K562 treated with DMSO at 1 percent for 24 hours (cell line): ENCODE results near the gene PYGM. TPM values are rescaled to one million over a fixed set of nuclear protein-coding genes. Genes with fewer than 3 reads are reported as not detected.

ENCODE experiments used
- total RNA-seq: library from RNA; unstranded; fragments of 300-600 nt; gene quantifications from 2 replicates; pipeline ENCODE4 v1.2.3, GENCODE V29; 2022; ENCODE audit warnings: low read depth; ENCODE audit not compliant: insufficient read depth

Gene PYGM
- 3.0 and 3.3 TPM in 2 replicates for total RNA-seq

GRCh38 chr11:64759722-64760719 lies at the start of gene PYGM:
Gene PYGM, minus strand, starts transcription at chr11:64759974. Its CDS starts 76 bp downstream, at chr11:64759898.

GRCh38 chr11:64803158-64803845 lies 43.5 kb upstream of the PYGM start, which contains the start of gene MAP4K2:
Gene MAP4K2, minus strand, starts transcription at chr11:64803214. Its CDS starts 65 bp downstream, at chr11:64803149.

GRCh38 chr11:64778473-64779298 lies 18.9 kb upstream of the PYGM start, which contains the start of gene SF1:
Gene SF1, minus strand, starts transcription at chr11:64778542. Its CDS starts 150 bp downstream, at chr11:64778392.

GRCh38 chr11:64743591-64744543 lies 15.9 kb downstream of the PYGM start, which contains the start of gene RASGRP2:
Gene RASGRP2, minus strand, starts transcription at chr11:64744142. Its CDS starts 1,276 bp downstream, at chr11:64742866.

GRCh38 chr11:64723117-64723906 lies 36.5 kb downstream of the PYGM start, which contains the start of gene NRXN2:
Gene NRXN2, minus strand, starts transcription at chr11:64723197. Its CDS starts 9,498 bp downstream, at chr11:64713699.

Other genes with a start within 250 kb of the PYGM start
- gene SLC22A11, start 204.0 kb downstream of the PYGM start, total RNA-seq = 0.24 TPM in 1 of 2 replicates, not detected in the other
- gene SLC22A12, start 168.8 kb downstream of the PYGM start, total RNA-seq = not detected in 2 replicates
- 0.12 TPM in 1 of 2 replicates, not detected in the other for gene NRXN2, start 36.8 kb downstream of the PYGM start, total RNA-seq
- gene RASGRP2, start 15.8 kb downstream of the PYGM start, total RNA-seq = 4.1 and 9.6 TPM in 2 replicates
- gene SF1, start 18.6 kb upstream of the PYGM start, total RNA-seq = 112 and 115 TPM in 2 replicates
- 14.9 and 18.6 TPM in 2 replicates for gene MAP4K2, start 43.2 kb upstream of the PYGM start, total RNA-seq
- 49.6 and 56.7 TPM in 2 replicates for gene MEN1, start 50.6 kb upstream of the PYGM start, total RNA-seq
- 8.8 and 8.9 TPM in 2 replicates for gene CDC42BPG, start 84.7 kb upstream of the PYGM start, total RNA-seq
- 69.7 and 74.6 TPM in 2 replicates for gene EHD1, start 118.6 kb upstream of the PYGM start, total RNA-seq
- gene ATG2A, start 157.2 kb upstream of the PYGM start, total RNA-seq = 70.0 and 70.9 TPM in 2 replicates
- gene PPP2R5B, start 164.7 kb upstream of the PYGM start, total RNA-seq = 15.6 and 16.7 TPM in 2 replicates
- not detected in 2 replicates for gene GPHA2, start 175.9 kb upstream of the PYGM start, total RNA-seq
- gene MAJIN, start 212.1 kb upstream of the PYGM start, total RNA-seq = 0.31 TPM in 1 of 2 replicates, not detected in the other
- 10.3 TPM in 2 replicates for gene BATF2, start 237.0 kb upstream of the PYGM start, total RNA-seq